Islet precursor cell (in vitro differentiated cells): Measurements from ENCODE around the gene HTRA3.

Experiments used
- DNase-seq: peaks from one replicate; pipeline ENCODE4 v3.0.0-alpha.2; 2018

The HTRA3 gene

DNA sequence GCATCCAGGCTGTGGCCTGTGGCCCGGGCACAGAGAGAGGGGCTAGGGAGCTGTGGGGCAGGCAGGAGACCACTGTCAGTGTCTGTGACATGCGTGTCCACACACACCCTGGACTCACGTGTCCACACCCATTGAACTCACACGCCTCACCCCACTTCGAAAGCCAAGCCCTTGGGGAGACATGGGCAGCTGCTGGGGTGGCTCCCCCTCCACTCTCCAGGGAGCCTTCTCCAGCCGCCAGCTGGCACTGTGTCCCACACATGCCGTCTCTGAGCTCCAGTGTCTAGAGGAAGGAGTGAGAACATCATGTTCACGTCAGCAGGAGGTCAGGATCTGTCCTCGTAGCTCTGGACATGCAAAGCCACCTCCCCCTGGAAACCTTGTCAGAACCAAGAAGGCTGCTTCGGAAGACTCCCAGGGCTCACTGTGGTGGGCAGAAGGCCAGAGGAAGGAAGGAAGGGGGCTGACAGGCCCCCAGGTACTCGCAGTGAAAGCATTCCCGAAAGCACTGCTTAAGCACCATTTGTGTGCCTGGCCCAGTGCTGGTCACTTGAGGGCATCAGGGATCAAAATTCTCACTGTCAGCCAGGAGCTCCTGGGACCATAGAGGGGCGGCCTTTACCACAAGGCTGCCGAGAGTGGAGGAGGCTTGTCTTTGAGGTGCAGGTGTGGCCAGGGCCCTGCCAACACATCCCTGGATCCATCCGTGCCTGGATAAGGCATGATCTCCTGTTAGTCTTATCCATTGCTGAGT is 61.4 kb downstream of the HTRA3 start:
- DNase-seq, result peak; percentile 31

DNA sequence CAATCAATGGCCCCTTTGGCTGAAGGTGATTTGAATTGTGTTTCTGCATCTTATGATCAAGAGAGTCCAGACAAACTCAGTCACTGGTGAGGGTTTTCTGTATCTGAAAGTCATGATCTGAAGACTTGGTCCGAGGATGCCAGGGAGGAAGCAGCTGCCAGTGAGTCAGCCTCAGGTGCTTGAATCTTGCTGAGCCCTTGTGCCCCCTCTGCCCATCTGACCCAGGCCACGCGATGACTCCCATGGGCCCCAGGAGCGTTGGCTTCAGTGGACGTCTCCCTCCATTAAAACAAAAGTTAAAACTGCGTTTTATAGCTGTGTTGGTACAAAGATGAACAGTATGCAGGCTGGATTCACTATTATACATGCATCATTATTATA is 62.0 kb downstream of the HTRA3 start:
- peak; percentile 27 for DNase-seq

DNA sequence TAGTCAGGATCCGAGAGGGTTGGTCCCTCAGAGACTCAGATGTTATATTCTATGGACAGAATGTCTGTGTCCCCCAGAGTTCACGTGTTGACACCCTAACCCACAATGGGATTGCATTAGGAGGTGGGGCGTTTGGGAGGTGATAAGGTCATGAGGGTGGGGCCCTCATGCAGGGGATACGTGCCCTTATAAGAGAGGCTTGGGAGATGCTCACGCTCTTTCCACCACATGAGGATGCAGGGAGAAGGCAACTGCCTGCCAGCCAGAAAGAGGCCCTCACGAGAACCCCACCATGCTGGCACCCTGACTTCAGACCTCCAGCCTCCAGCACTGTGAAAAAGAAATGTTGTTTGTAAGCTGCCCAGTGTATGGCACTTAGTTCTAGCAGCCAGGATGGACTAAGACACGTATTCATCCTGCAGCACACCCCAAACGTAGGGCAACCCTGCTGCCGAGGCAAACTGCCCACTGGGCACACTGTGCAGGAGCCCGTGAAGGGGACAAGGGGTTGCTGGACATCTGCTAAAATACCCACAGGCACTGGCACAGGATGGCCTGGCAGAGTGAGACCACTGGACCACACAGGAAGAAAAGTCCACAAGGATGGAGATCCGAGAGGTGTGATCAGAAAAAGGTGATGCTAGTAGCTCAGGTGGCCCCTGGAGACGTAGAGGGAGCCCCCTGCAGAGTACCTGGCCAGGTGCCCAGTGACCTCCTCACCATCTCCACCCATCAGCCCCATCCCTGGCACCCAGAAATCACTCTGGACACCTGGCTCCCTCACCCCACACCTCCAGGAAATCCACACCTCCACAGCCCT is 62.7 kb downstream of the HTRA3 start:
- DNase-seq, result peak; percentile 36

DNA sequence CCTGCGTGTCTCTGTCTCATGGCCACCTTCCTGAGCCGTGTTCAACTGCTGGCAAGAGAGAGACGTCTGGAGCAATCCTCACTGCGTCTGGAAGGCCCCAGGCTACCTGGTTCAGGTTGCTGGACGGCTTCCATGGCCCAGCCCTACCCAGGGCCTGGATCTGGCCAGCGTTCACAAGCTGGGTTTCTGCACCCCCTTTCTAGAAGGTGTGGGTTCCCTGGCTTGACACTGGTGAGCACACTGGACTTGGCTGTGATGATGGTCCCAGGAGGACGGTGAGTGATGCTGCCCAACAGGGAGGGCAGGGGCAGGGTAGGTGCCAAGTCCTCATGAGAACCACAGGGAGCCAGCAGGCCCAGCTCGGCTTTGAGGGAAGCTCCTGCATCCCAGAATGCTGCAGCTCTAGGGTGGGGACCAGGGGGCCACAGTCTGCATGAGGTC is 63.4 kb downstream of the HTRA3 start:
- peak; percentile 57 for DNase-seq

DNA sequence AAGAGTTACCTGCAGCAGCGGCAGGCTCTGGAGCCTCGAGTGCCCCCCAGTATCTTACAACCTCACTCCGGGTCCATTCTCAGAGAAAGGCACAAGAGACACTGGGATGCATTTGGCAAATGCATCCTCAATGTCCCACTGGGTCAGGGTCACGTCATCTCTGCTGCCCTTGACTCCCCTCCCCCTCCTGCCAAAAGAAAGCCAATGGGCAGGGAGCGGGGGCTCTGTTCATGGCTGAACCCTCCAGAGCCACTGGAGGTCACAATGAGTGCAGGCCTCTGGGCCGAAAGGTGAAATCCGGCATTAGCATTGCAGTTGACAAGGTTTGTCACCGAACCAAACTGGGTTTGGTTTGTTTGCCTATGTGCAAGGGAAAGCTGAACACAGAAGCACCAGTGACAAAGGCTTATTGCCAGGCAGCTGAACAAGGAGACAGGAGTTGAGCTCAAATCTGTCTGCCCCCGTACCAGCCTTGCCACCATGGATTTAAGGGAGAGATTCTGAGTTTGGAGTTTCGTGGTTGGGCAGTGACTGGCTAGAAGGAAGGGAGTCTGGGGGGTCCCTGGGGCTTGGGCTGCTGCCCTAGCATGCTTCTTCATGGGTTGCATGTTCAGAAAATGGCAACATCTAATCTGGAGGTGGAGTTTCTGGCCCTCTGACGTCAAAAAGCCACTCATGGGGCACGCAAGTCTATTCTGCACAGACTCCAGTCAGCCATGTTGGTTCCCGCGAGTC is 64.3 kb downstream of the HTRA3 start:
- DNase-seq, result peak; percentile 27

DNA sequence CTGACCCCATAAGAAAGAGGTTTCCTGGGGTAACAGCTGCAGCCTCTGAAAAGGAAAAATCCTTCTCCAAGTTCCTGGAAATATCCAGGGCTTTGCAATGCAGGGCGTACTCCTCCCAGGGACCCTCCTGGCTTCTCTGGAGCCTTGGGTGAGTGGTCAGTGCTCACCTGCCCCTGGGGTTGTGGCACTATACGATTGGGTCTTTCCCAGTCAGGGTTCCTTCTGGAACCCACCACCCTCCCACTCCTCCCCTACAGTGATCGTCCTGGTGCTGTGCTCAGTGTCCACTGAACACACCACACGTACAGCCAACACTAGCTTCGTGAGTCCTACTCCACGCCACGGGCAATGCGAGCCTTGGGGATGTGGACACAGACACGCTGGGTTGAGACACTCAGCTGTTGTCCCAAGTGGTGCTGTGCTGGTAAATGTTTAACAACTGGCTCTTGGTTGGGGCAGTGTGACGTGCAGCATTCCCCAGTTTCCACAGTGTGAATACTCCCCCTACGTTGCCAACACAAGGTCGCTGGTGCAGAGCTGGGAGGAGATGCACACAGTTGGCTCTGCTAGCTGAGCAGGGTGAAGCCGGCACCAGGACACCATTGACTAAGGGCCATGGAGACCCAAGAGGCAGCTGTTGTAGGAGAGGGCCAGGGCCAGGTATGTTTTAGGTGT is 65.4 kb downstream of the HTRA3 start:
- DNase-seq, result peak; percentile 40

DNA sequence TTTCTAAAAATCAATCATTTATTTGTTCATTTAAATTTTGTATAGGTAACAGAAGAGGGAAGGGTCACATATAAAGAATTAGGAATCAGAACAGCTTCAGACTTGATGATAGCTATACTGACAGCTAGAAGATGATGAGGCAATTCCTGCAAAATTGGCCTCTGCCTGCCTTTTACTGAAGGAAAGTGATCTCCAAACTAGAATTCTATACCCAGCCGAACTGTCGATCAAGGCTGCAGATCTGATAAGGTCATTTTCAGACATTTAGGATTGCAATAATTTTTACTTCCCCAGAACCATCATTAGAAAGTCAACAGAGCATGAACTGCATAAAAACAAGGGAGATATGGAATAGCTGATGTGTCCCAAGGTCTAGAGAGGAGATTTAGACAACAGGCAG is 66.3 kb downstream of the HTRA3 start:
- DNase-seq, result no peak

DNA sequence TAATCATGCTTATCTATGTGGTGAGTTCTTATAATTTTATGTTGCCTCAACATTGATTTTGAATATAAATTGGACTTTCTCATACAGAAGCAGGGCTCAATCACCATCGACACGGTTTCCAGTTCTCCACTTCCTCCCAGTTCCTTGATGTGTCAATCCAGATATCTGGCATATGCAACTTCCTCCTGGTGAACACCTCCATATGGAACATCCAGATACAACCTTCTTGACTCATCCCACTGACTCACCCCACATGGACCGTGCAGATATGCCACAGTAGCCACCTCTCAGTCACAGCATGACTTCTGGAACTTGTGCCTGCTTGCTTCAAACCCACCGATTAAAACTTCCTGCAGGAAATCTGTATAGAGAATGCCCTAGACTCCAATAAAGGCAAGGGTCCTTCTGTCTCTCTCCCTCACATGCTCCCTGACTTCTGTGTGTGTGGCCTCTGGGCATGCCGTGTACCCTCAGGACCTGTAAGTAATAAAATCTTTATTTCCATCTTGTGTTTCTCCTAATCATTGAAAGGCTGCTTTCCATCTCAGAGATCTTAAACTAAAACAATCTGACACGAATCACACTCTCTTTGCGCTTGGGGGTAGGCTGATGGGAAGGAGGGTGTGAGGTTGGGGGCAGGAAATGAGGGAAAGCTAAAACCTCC is 67.0 kb downstream of the HTRA3 start:
- DNase-seq, result peak; percentile 25

DNA sequence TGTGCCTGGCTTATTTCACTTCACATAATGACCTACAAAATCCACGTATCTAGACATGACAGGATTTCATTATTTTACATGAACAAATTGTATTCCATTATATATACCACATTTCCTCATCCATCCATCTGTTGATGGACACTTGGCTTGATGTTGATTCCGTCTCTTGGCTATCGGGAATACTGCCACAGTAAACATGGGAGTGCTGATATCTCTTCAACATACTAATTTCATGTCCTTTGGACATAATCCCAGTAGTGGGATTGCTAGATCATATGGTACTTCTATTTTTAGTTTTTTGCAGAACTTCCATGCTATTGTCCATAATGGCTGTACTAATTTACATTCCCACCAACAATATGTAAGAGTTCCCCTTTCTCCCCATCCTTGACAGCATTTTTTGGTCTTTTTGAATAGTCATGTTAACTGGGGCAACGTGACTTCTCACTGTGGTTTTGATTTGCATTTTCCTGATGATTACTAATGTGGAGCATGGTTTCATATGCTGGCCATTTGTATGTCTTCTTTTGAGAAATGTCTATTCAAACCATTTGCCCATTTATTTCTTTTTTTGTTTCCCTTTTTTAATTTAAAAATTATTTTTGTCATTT is 68.9 kb downstream of the HTRA3 start:
- DNase-seq, result no peak

DNA sequence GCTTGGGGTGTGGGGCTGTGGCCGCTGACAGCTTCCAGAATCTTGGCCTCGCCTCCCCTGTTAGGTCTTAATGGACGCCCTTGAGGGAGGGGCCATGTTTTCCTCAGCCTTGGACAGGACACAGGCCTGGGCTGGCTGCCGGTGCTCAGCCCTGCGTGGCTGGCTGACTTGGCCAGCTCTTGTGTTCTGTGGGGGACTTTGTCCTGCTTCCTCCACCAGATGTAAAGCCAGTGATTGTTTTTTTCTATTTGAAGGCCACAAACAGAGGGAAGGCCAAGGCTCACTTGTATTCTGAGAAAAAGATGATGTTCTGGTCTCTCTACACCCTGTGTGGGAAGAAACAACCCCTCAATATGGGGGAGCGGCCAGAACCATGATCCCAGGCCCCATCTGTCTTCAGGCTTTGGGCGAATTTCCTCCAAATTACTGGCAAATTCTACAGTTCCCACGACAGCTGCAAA is 71.3 kb downstream of the HTRA3 start:
- DNase-seq, result peak; percentile 40

DNA sequence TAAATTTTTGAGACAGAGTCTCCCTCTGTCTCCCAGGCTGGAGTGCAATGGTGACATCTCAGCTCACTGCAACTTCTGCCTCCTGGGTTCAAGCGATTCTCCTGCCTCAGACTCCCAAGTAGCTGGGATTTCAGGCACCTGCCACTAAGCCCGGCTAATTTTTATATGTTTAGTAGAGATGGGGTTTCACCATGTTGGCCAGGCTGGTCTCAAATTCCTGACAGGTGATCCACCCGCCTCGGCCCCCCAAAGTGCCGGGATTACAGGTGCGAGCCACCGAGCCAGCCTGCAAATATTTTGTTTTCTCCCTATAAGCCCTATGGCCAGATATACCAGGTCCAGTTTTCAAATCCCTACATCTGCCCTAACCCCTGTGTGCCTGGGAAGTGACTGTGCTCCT is 71.7 kb downstream of the HTRA3 start:
- DNase-seq, result peak; percentile 24

DNA sequence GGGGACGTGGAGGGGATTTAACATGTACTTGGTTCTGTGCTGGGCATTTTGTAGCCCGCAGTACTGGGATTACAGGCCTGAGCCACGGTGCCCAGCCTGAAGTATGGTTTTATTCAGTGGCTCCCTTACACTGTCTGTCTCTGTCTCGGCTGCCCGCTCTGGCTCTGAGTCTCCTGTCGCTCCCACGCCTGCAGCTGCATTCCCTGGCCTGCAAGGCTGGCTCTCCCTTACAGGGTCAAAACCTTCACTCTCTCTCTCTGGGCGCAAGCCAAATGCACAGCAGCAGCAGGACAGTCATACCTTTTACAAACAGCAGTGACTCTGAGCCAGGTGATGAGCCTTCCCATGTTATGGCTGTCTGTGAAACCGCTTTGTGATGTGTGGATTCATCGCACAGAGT is 72.1 kb downstream of the HTRA3 start:
- DNase-seq, result peak; percentile 33

DNA sequence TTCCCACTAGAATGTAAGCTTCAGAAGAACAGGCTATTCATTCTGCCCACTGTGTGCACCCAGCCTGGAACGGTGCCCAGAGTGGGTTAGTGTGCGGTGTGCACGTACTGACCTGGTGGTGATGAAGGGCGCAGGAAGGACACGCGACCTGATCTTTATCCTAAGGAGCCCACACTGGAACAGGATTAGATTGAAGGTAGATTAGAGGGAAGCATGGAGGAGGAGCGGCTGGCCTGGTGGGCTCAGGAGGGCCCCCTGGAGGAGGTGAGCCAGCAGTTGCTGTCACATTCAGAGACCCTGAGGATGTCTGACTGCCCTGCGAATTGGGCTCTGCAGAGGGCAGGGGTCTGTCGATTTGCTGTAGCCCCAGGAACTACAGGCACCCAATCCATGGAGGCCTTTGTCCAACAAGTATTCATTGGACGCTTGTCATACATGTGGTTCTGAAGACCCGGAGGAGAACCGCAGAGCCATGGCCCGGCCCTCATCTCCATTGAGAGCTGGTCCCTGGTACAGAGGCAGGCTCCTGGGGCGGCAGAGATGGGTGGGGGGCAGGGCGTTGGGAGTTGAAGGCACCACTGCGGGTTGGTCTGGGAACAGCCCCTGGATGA is 73.2 kb downstream of the HTRA3 start:
- DNase-seq, result peak; percentile 60

DNA sequence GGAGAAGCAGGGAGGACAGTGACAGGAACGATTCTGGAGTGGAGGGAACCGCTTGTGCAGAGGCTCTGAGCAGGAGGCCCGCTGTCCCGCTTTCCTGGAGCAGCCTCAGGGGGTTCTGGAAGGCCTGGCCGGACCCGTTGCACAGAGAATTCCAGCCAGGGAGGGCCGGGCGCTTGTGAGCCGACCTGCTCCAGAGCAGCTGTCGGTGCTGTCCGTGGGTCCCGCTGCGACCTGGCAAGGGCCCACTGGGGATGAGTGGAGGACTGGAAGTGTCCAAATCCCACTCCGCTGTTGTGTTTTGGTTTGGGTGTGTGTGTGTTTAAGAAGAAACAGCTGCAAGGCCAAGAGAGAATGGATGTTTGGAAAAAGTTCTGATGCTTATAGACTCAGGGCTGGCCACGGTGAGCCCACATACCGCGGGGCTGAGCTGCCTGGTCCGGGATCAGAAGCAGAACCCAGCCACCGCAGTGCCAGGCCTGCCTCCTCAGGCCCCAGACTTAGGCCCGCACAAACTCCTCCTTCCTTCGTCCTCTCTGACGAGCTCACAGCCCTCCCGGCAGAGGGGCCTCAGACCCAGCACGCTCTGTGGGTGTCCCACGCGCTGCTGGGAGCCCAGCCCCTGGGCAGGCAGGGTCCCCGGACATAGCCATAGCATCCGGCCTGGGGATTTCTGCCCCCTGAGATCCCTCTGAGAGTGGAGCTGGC is 73.9 kb downstream of the HTRA3 start:
- DNase-seq, result peak; percentile 53

DNA sequence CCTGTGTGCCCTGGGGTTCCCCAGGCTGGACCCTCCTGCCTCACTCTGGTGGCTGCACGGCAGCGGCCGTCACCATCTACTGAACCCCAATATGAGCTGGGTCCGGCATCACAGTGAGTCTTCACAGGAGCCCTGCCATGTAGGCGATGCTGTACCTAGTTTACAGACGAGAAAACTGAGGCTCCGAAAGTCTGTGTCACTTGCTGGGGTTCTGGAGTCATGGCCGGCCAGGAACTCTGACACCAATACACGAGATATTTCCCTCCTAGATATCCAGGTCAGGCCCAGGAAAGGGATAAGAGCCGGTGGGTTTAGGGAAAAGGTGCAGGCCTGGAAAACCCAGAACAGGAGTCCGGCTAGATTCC is 74.4 kb downstream of the HTRA3 start:
- DNase-seq, result no peak

DNA sequence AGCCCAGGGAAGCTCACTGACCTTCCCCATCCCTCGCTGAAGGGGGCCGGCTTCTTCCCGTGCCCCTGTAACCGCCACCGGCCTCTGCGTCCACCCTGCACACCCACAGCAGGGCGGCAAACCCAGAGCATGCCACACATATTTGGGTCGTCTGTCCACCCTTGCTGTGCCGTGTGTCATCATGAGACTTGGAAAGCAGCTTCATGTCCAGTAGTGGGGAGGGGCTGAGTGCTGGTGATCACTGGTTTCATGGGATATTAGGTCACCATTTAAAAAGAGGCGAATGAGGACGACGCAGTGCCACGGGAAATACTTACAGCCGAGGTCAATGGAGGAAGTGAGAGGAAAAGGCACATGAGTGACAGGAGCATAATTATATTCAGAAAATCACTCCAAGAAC is 74.8 kb downstream of the HTRA3 start:
- DNase-seq, result peak; percentile 54

DNA sequence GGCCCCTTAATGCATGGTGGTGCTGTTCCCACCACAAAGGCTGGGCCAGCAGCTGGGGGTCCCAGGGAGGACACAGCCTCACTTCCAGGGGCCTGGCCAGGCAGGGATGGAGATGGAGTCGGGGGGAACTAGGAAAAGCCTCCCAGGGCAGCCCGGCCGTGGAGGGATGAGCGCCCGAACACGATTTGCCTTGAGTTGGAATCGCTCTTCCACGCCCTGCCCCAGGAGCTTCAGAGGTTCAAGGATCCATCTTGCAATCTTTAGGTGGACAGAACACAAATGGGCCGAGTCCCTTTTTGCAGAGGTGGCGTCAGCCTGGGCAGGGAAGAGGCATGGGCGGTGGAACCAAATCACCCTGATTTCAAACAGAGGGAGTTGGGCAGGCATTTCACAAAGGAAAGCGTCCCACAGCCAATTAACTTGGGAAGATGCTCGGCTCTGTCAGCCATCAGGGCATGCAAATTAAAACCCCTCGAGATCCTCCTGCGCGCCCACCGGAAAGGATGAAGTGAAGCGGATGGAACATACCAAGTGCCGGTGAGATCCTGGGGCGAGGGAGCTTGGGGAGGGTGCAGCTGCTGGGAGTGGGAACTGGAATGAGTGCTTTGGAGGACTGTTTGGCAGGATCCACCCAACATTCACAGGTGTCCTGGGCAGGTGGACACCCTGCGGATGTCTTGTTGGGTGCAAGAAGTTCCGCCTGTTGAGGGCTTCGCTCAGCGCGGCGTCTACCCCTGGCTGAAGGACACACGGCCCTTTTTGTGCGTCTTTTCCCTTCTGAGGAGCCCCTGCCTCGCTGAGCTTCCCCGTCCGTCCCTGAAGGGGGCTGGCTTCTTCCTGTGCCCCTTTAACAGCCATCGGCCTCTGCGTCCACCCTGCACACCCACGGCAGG is 75.7 kb downstream of the HTRA3 start:
- peak; percentile 47 for DNase-seq

DNA sequence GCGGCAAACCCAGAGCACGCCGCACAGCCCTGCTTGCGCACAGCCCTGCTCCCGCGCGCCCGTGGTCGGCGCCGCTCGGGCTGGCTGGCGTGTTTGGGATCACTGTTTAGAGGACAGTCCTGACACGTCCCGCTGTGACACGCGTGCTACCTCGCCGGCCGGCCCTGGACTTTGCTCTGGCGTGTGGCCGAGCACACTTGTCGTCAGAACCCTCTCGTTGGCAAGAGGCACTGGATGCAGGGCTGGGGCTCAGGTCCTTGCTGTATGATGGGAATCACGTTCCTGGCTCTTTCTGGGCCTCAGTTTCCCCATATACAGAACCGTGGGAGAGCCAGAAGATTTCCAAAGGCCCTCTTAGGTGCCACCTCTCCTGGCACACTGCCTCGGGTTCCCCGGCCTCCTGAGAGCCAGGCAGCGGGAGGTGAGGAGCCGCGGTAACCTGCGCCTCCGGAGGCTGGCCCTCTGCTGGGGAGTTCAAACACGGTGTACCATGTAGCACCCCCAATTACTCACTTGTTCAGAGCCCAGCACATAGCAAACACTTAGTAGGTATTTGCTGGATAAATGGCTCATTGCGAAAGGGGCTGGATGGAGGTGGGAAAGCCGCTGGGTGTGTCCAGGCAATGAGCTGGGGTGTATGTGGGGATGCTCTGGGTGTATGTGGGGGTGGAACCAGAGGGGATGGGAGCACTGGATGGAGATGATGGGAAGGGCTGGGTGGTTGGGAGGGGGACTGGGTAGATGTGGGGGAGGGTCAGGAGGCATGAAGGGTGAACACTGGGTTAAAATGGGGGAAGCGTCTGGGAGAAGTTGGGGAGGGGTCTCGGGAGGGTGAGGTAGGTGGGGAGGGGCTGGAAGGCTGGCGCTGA is 76.6 kb downstream of the HTRA3 start:
- peak; percentile 30 for DNase-seq
